H4 (cell line): ENCODE measurements around the gene TRMT10A. TPM values are rescaled to one million over a fixed set of nuclear protein-coding genes. Genes with fewer than 3 reads are reported as not detected.

ENCODE experiments used
- DNase-seq: peaks from one replicate; pipeline ENCODE4 v3.0.0-alpha.2; 2015; ENCODE audit warnings: low spot score
- total RNA-seq: library from RNA; depleted of rRNA; stranded (reverse); fragments of >200 nt; shearing (Covaris generic); gene quantifications from 2 replicates; pipeline ENCODE4 v1.2.3, GENCODE V29; 2014; rRNA removed

The TRMT10A gene, protein sequence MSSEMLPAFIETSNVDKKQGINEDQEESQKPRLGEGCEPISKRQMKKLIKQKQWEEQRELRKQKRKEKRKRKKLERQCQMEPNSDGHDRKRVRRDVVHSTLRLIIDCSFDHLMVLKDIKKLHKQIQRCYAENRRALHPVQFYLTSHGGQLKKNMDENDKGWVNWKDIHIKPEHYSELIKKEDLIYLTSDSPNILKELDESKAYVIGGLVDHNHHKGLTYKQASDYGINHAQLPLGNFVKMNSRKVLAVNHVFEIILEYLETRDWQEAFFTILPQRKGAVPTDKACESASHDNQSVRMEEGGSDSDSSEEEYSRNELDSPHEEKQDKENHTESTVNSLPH
- 5.5 TPM in 2 replicates for total RNA-seq

DNA sequence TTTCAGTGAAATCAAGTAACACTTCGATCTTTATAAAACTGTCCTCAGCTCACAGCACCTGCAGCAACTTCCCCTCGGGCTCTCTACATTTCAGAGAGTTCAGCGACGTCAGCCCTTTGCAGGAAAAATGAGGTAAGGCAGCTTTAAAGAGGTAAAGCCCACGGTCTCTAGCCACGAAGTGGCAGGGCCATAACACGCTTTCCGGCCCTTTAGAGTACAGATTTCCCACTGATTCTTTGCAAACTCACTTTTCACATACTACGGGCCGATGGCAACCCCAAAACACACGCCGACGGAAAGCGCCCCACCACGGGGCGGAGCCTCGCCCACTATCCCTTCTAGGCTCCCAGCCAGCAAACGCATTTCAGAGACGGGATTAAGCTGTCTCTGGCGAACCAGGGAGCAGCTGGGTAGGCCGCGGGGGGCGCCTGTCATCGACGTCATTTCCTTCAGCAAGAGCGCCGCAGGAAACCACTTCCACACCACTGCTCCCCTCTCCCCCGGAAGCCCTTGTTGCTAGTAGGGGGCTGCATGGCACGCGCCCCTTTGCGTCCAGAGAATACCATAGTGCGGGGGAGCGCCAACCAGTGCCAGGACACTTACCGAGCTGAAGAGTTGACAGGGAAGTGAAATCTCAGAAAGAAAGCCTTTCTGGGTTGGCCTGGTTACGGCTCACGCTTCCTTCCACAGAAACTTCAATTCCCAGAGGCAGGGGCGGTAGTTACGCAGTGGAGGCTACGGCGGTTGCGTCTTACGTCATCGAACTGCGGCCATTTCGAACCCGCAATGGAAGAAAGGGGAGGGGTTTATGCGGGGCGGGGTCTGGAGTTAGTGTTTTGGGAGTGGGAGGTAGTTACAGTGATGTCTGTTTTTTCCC lies at the start of gene TRMT10A:
TRMT10A (minus strand) TSS at position 730 of the 877 bp plus-strand sequence. CDS start 4,701 bp downstream, outside the sequence.
- peak; percentile 96 for DNase-seq

DNA sequence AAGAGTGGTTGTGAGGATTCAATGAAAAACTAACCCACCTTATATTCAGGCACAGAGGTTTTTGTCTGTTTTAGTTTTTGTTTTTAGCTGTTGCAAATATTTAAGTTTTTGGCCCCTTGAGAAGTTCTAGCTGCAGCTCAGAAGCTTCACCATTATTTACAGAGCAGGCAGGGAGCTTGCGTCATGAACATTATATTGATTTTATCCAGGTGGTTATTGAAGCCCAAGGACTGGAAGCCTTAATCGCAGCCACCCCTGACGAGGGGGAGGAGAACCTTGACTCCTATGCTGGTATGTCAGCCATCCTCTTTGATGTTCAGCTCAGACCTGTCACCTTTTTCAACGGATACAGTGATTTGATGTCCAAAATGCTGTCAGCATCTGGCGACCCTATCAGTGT lies 48.9 kb upstream of the TRMT10A start:
- no peak for DNase-seq

DNA sequence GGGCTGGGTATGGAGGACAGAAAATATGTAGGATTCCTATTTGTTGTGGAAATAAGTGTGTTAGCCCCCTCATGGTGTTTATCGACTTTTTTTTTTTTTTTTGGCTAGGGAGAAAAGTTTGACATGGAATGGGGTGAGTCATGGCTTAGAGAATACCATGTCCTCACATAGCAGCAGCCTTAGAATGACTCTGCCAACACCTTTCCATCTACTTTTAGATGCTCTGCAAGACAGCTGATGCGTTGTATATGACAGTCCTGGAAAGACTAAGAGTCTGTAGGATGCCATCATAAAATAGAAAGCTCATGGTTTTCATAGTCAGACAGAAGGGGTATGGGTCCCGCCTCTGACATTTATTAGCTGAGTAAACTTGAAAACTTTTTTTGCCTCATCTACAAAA lies 48.4 kb upstream of the TRMT10A start:
- DNase-seq: no peak

DNA sequence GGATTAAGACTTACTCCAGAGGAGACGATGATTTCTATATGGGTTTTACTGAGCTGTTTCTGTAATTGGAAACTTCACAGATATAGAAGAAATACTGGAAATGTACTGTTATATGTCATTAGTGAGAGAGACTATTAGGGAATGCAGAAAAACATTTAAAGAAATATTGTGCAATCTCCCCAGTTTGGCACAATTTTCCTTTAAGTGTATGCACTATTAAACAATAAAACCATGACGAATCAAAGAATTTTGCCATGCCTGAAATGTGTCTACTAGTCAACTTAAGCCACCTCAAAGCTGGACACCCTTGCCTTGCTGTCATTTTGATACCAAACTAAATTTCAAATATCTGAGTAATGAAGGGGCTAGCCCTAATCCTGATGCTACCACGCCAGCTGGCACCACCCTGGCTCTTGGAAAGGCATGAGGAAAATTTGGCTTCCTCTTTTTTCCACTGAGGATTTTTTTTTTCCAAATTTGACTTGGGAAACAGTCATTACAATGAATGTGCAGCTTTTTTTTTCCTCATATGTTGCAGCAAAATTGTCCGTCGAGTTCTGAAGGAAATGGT lies 46.9 kb upstream of the TRMT10A start:
- DNase-seq: no peak

DNA sequence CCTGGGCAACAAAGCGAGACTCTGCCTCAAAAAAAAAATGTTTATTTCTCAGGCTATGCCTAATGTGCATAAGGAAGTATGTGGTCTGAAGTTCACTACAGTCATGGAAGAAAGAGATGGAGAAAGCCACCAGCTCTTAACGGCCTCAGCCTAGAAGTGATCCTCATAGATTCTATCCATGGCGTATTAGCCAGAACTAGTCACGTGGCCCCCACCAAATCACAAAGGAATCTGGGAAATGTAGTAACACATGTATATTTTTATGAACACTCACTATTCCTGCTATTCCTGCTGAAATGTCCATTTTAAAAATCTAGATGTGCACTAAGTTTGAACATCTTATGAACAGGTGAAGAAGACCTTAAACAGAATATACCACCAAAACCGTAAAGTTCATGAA lies 44.6 kb upstream of the TRMT10A start:
- DNase-seq: no peak

DNA sequence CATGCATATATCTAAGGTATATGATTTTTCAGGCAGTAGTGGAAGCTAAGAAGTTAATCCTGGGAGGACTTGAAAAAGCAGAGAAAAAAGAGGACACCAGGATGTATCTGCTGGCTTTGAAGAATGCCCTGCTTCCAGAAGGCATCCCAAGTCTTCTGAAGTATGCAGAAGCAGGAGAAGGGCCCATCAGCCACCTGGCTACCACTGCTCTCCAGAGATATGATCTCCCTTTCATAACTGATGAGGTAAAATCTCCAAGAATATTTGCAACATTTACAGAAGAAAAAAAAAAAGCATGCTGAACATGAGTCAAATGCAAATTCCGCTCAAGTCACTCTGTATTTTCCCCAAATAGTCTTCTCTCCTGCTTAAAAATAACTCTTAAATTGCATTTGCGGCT lies 42.9 kb upstream of the TRMT10A start:
- no peak for DNase-seq

DNA sequence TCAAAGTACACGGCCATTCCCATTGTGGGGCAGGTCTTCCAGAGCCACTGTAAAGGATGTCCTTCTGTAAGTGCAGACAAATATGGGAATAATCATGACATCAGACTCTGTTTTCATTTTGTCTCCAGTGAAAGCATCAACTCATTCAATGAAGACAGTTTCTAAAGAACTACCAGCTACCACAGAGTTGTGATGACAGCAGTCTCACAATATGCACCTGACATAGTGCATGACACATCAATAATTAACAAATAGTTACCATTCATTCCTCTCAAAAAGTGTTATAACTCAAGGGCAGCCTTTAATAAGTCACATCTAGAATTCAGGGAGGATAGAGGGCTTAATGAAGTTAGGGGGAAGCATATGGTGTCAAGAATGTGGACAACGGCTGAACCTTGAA lies 31.0 kb upstream of the TRMT10A start:
- no peak for DNase-seq

DNA sequence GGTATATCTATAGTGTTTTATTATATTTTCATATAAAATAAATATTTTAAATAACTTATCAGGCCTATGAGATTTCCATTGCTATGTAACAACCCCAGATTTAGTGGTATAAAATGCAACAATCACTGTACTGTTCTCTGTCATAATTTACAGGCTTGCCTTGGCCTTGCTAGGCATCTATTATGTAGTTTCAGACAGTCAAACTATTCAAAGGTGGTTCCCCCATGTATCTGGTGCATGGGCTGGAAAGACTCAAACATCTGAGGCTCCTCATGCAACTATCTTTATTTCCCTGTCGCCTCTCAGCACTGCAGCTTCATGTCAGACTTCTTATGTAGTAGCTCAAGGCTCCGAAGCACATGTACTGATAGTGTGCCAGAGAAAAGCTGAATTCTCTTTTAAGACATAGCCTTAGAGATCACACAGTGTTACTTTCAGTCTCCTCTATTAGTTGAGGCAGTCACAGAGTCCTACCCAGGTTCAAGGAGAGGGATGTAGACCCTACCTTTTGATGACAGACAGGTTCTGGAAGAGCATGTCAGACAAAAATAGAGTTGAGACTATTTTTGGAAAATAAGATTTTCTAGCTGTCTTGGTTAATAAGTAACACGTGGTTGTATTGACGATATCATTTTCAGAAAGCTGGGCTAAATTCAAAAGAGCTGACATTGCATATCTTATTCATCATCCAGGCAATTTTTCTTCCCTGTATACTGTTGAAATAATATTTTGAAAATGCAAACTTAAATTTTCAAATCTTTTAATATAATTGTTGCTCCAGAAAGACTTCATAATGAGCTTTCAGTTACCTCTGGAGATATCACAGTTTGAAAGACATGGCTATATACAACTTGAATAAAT lies 30.2 kb upstream of the TRMT10A start:
- DNase-seq: no peak

DNA sequence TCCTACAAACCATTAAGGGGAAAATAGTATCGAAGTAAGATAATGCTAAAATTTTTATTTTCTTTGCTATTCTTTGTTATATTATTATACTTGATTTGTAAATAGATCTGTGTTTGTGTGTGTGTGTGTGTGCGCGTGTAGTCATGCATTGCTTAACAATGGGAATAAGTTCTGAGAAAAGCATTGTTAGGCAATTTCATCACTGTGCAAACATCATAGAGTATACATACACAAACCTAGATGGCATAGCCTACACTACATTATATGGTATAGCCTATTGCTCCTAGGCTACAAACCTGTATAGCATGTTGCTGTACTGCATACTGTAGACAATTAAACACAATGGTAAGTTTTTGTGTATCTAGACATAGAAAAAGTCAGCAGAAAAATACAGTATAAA lies 27.9 kb upstream of the TRMT10A start:
- DNase-seq: no peak

DNA sequence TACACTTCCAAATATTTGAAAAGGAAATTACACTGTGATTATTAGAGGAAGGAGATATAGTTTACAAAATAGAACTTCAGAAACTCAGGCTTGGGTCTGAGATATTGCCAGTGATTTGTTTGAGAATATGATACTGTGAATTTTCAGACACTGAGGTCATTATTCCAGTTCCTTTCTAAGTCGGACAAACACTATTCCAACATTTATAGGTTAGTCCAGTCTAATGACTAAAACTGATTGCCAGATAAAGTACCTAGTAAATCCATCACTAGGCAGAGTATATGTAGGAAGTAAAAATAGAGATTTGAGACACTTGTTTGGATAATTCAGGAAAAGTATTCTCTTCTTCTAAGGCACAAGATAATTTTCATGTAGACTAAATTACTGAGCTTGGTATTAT lies 24.0 kb upstream of the TRMT10A start:
- no peak for DNase-seq

DNA sequence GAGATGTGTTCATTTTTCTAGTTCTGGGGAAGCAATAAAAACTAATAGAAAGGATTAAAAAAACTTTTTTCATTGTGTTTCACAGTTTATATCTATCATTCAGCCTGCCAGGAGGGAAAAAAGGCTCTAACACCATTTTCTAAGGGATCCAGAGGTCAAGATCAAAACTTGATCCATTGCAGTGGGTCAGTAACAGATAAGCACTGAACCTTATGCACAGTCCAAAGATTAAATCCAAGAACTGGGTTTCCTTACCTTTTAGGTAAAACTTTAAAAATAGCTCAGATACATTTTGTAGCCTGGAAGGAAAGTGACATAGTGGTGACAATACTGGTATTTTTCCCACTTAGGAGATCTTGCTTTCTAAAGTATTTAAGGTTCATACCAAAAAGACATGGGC lies 23.5 kb upstream of the TRMT10A start:
- DNase-seq: no peak

DNA sequence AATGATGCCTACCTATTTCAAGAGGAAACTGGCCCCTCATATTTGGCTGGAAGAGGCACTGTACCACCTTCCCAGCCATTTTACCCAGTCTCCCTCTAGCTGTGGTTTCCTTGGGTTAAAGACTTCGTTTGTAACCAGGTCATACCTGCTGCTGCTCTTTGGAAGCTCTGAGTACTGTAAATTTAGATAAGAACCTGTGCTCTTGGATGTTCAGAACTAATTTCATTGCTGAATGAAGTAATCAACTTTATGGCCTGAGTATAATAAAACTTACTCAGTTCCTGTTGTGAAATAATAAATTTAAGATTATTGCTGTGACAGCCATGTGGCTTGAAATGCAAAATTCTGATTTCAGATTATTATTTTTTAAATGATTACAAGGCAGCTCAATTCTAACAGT lies 23.0 kb upstream of the TRMT10A start:
- DNase-seq: no peak

DNA sequence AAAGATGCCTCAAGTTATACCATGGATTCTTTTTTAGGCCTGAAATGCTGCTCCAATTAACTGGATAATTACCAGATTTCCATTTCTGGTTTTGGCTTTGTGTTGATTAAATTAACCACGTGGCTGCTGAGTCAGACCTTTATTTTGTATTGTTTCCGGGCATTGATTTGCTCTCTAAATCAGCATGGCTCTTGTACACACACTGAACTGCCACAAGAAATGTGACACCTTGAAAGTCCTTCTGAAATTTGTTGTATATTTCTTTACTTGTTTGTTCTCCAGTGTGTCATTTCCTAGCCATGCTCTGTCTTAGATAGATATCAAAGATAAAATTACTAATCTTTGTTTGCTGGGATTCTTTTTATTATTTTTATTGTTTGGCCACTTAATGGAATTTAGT lies 22.5 kb upstream of the TRMT10A start:
- no peak for DNase-seq

DNA sequence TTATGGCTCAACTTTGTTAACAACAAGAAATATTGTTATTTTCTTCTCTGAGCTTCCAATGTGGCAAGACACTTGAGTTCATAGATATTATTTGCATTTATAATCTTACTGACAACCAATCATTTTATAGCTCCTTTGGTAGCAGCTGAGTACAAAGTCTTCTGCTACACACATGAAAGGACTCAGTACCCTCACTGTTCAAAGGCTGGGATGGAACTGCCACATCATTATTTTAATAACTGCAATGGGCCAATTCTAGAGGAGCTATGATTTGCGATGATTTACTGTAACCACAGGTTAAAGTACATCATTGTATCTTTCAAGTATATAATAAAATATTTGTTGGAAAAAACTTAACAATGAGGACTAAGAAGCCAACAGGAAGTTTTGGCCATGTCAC lies 21.7 kb upstream of the TRMT10A start:
- no peak for DNase-seq

DNA sequence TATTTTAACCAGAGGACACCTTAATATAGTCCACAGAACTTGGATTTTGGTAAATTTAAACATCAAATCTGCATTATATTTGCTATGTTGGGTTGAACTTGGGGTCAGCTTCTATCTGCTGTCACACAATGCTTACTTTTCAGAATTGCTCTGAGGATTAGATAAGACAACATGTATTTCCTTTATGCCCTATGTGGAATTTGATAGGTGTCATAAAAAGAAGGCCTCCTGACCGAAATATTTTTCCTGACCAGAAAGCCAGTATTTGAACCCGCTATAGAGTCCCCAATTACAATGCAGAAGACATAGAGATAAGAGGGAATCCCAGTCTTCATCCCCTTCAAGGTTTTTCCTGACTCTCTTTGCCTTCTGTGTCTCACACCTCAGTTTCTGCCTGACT lies 14.9 kb upstream of the TRMT10A start:
- no peak for DNase-seq

DNA sequence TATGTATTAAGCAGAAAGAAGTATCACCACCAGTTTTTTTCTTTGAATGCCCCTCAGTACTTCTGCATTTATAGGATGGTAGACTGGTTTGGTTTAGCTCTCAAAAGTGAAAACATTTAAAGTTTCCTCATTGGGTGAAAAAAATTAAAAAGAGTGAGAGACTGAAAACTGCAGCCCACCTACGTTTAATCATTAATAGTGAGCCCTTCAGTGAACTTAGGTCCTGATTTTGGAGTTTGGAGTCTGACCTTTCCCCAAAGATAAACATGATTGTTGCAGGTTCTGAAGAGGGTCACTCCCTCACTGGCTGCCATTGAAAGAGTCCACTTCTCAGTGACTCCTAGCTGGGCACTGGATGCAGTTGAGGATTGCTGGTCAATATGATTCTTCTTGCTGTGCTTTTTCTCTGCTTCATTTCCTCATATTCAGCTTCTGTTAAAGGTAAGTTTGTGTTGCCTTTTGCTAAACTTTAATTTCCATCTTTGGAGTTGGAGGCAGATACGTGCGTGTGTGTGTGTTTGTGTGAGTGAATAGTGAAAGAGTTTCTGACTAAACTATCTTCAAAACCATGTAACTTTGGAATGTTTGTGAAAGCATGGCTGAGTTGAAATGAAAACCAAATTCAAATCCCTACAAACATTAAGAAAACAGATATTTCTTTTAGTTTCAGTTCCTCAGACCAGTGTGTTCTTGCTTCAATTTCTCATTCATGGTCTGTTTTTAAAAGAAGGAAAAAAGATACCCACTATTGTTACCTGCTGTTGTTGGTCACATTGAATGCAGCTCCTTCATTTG lies 10.9 kb upstream of the TRMT10A start, which contains the start of gene MTTP:
MTTP (plus strand) TSS at position 295 of the 795 bp plus-strand sequence; CDS start at position 381, 86 bp downstream.
- DNase-seq: no peak

DNA sequence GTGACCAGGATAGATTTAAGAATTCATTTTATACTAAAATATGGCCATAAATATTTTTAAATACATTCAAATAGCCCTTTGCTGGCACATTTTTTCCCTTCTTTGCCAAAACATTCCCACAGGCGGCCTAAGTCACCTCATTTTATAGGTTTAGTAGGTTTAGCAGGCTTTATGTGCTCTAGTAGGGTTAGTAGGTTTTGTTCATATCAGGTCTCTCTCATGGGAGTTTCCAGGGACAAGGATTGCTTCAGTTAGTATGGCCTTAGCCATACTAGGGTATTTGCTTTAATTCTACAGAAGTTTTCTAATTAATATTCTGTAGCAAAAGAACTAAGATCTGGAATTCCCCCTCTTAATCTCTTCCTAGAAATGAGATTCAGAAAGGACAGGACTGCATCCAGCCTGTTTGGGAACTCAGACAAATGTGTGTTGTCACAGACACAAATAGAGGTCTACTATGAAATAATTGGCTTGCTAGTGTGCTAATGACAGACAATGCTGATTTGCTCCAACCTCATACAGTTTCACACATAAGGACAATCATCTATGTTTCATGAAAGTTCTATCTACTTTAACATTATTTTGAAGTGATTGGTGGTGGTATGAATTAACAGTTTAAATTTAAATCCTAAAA lies 10.0 kb upstream of the TRMT10A start:
- DNase-seq: no peak

DNA sequence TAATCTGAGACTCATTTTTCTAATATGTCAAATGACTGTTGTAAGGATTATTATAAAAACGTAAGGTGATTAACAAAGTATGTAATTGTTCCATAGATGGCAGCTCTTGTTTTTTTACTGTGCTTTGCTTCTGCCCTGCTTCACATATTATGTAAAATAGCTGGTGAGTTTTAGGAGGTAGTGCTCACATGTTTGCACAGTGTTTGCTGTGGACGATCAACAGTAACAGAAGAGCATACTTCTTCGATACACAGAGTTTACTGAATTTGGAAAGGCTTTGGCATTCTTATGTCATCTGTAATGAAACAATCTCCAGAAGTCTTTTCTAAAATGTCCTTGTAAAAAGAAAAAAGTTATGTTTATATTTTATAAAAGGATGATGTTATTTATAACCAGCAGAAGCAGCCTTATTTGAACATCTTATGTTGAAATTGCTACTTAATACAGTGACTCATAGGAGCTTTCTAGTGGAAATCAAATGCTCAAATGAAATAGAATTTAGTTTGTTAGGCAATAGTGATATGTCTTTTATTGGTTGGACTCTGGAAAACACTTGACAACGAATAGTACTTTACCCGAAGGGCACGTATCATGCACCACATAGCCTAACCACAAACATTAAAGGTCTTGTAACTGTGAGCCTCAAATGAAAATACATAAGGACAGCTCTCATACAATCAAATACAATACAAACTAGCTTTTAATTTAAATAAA lies 8.8 kb upstream of the TRMT10A start:
- DNase-seq: peak; percentile 25

DNA sequence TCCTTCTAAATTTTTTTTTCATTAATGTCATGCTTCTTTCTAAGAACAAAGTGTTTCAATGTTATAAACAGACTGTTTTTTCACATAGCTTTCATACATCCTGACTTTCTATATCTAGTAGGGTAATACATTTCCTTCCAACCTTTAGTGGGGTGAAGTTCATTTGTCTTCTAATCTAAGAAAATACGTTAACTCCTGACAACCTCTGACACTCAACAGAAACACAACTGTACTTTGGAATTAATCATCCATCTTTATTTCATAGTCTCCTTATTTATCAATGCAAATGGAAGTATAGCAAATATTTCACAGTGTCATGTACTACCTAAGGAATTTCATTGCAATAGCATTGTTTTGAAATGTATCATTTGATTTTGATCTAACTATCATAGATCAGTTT lies 8.0 kb upstream of the TRMT10A start:
- no peak for DNase-seq

DNA sequence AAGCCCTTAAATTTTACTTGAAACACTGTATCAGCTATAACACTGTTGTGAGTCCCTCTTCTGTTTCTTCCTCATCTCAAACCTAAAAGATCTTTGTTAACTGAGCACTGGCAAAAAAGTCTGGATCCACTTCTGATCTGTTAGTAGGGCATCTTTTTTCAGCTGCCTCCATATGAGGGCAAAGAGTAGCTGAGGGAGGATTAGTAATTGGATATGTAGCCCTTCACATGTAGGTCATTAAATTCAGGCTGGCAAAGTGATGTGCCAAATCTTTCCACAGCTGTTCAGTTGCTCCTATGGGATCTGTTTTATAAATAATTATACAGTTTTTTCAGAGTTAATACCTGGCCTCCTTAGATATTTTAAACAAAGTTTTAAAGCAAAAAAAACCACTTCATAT lies 1.1 kb upstream of the TRMT10A start:
- DNase-seq: no peak
